CD14-positive monocyte (primary cell): ENCODE results near the gene LAMA3. TPM values are rescaled to one million over a fixed set of nuclear protein-coding genes. Genes with fewer than 3 reads are reported as not detected.
A peak's percentile ranks its signal among the peaks of the same experiment; 100 is the strongest.

Experiments used
- DNase-seq, 3 donors: peaks; one replicate each; pipeline ENCODE4 v3.0.0-alpha.2; 2011 to 2022
- H2AFZ ChIP-seq: 2 replicates; pipeline ENCODE4 v1.6.0; 2012; ENCODE audit warnings: mild to moderate bottlenecking, low read depth, low read length, inconsistent platforms; ENCODE audit not compliant: insufficient read depth, poor library complexity, severe bottlenecking
- H3K27ac ChIP-seq, 2 donors: 1 replicate in 1 of 2; 2 replicates in 1 of 2; pipeline ENCODE4 v1.5.1; 2012 to 2013; ENCODE audit warnings: low read length in 2 of 2, control low read depth in 1 of 2, inconsistent platforms in 1 of 2, low read depth in 1 of 2, mild to moderate bottlenecking in 1 of 2
- H3K27me3 ChIP-seq, 2 donors: one replicate each; pipeline versions ENCODE4 v1.6.0 to v1.6.1; 2011 to 2013; ENCODE audit warnings: low read length in 2 of 2; ENCODE audit not compliant: control insufficient read depth in 2 of 2, insufficient read depth in 2 of 2
- H3K36me3 ChIP-seq, 2 donors: replicated peaks in 1 of 2; 1 replicate in 1 of 2; 2 replicates in 1 of 2; pipeline versions ENCODE4 v1.5.1 to v1.6.1; 2012 to 2013; ENCODE audit warnings: low read length in 2 of 2, control low read depth in 1 of 2, inconsistent platforms in 1 of 2, mild to moderate bottlenecking in 1 of 2; ENCODE audit not compliant: insufficient read depth in 2 of 2, control insufficient read depth in 1 of 2
- H3K4me1 ChIP-seq, 2 donors: 1 replicate in 1 of 2; 2 replicates in 1 of 2; pipeline versions ENCODE4 v1.5.1 to v1.6.1; 2012 to 2013; ENCODE audit warnings: low read length in 2 of 2, control low read depth in 1 of 2, inconsistent platforms in 1 of 2, mild to moderate bottlenecking in 1 of 2, moderate library complexity in 1 of 2; ENCODE audit not compliant: insufficient read depth in 2 of 2, control insufficient read depth in 1 of 2
- H3K4me2 ChIP-seq: replicated peaks from 2 replicates; pipeline ENCODE3; 2012; ENCODE audit warnings: low read length, moderate library complexity, mild to moderate bottlenecking; ENCODE audit not compliant: poor library complexity, severe bottlenecking; ENCODE audit errors: extremely low read depth
- H3K4me3 ChIP-seq, 3 experiments: fragments of 200-600 bp in 1 of 3; sonication (generic) in 1 of 3; replicated peaks in 1 of 3; 1 replicate in 2 of 3; 2 replicates in 1 of 3; pipeline ENCODE4 v1.5.1; 2011 to 2013; ENCODE audit warnings: low read length in 3 of 3, mild to moderate bottlenecking in 3 of 3, control low read depth in 2 of 3, low read depth in 2 of 3, inconsistent platforms in 1 of 3, moderate library complexity in 1 of 3
- H3K79me2 ChIP-seq: 2 replicates; pipeline ENCODE4 v1.6.0; 2012; ENCODE audit warnings: mild to moderate bottlenecking, control low read depth, inconsistent platforms, low read length, moderate library complexity; ENCODE audit not compliant: insufficient read depth
- H3K9ac ChIP-seq: 2 replicates; pipeline ENCODE4 v1.6.0; 2017; ENCODE audit warnings: low read length, mild to moderate bottlenecking; ENCODE audit not compliant: insufficient read depth, poor library complexity, severe bottlenecking
- H3K9me3 ChIP-seq, 2 donors: replicated peaks in 1 of 2; 1 replicate in 1 of 2; 2 replicates in 1 of 2; pipeline versions ENCODE4 v1.5.1 to v1.6.1; 2012 to 2013; ENCODE audit warnings: low read length in 2 of 2, control low read depth in 1 of 2; ENCODE audit not compliant: control insufficient read depth in 1 of 2, insufficient read depth in 1 of 2
- H4K20me1 ChIP-seq: 2 replicates; pipeline ENCODE4 v1.6.0; 2012; ENCODE audit warnings: mild to moderate bottlenecking, low read length, control low read depth, moderate library complexity; ENCODE audit not compliant: insufficient read depth
- H3K27ac Mint-ChIP-seq, 7 donors: one replicate each; pipeline ENCODE4 v1.8.0; 2020; ENCODE audit warnings: mild to moderate bottlenecking in 7 of 7, mixed read lengths in 7 of 7, moderate library complexity in 6 of 7, inconsistent platforms in 2 of 7
- H3K27me3 Mint-ChIP-seq, 3 donors: one replicate each; pipeline ENCODE4 v1.8.0; 2021 to 2022; ENCODE audit warnings: low read depth in 3 of 3, mild to moderate bottlenecking in 3 of 3, mixed read lengths in 3 of 3, moderate library complexity in 3 of 3, inconsistent platforms in 1 of 3
- H3K36me3 Mint-ChIP-seq, 2 donors: one replicate each; pipeline ENCODE4 v1.8.0; 2020; ENCODE audit warnings: mixed read lengths in 2 of 2, inconsistent platforms in 1 of 2, mild to moderate bottlenecking in 1 of 2
- H3K4me1 Mint-ChIP-seq: one replicate; pipeline ENCODE4 v1.8.0; 2020; ENCODE audit warnings: mild to moderate bottlenecking, mixed read lengths
- H3K4me3 Mint-ChIP-seq, 2 donors: one replicate each; pipeline ENCODE4 v1.8.0; 2020; ENCODE audit warnings: mild to moderate bottlenecking in 2 of 2, mixed read lengths in 2 of 2, moderate library complexity in 1 of 2
- H3K9me3 Mint-ChIP-seq, 7 donors: one replicate each; pipeline ENCODE4 v1.8.0; 2020 to 2022; ENCODE audit warnings: mixed read lengths in 7 of 7, mild to moderate bottlenecking in 6 of 7, moderate library complexity in 6 of 7, inconsistent platforms in 2 of 7
- CTCF ChIP-seq: fragments of 200-600 bp; IDR thresholded peaks from one replicate; pipeline ENCODE4 v1.8.0; 2022; ENCODE audit warnings: antibody characterized with exemption, mild to moderate bottlenecking
- WGBS: methylation state at CpG from one replicate; pipeline ENCODE4 v1.1.5; 2013; ENCODE audit warnings: missing lambda C conversion rate; ENCODE audit not compliant: insufficient coverage; 5-methylcytosine and 5-hydroxymethylcytosine counted together
- intact Hi-C, 2 donors: fragments of 100-400 bp; cut with micrococcal nuclease; formaldehyde crosslinking; loops; one replicate each; pipeline versions ENCODE4 v1.15.0 to v1.15.1; 2023
- polyA plus RNA-seq, 3 donors: library from polyadenylated mRNA; depleted of rRNA in 1 of 3; unstranded in 2 of 3; stranded (reverse) in 1 of 3; fragments of 300-500 nt in 2 of 3; fragments of >200 nt in 1 of 3; fragmentation: Illumina TruSeq in 2 of 3; gene quantifications; 1 replicate in 2 of 3; 2 replicates in 1 of 3; pipeline ENCODE4 v1.2.3, GENCODE V29; 2012 to 2021

The LAMA3 gene
- polyA plus RNA-seq, 3 donors: not detected

- Mint-ChIP-seq H3K9me3 (peaks cover 0 to 6% (median 0%) of the 10 kb centered on the region in 7 donors), H3K36me3 (no peaks in the 10 kb centered on the region), H3K4me1 (peaks cover 10% of the 10 kb centered on the region), H3K27ac (peak overlapping the region in 1 of 7 donors; percentile 24), H3K27me3 (peaks cover 51 to 63% (median 54%) of the 10 kb centered on the region in 3 donors), H3K4me3 (peak overlapping the region in 1 of 2 donors; percentile 83)
- H3K9me3 ChIP-seq: peaks cover 0 to 7% of the 10 kb centered on the region in 2 donors
- no peaks in the 10 kb centered on the region for H4K20me1 ChIP-seq
- H3K79me2 ChIP-seq: no peaks in the 10 kb centered on the region
- H3K36me3 ChIP-seq: no peaks in the 10 kb centered on the region
- H3K4me1 ChIP-seq: peaks cover 11 to 17% of the 10 kb centered on the region in 2 donors
- no peak overlapping the region for H3K4me3 ChIP-seq
- no peak overlapping the region for H3K4me2 ChIP-seq
- no peak for DNase-seq
- peaks cover 30 to 52% of the 10 kb centered on the region in 2 donors for H3K27me3 ChIP-seq
- no peak overlapping the region for H3K9ac ChIP-seq
- no peak overlapping the region for H2AFZ ChIP-seq
- 65% methylated on average over 13 of the region's 21 CpGs for WGBS
- no peak overlapping the region for H3K27ac ChIP-seq
- TF ChIP-seq CTCF: no peak
- intact Hi-C loops: no loop called here
Observed at GRCh38 chr18:23690505-23691068, 1.3 kb downstream of the LAMA3 start.

- Histone ChIP-seq H3K36me3 (no peaks in the 10 kb centered on the region), H3K9me3 (peaks cover 0 to 7% of the 10 kb centered on the region in 2 donors), H3K9ac (no peak overlapping the region), H3K27me3 (peaks cover 14 to 28% of the 10 kb centered on the region in 2 donors), H3K27ac (no peak overlapping the region), H3K4me1 (peaks cover 11 to 15% of the 10 kb centered on the region in 2 donors), H4K20me1 (no peaks in the 10 kb centered on the region), H3K79me2 (no peaks in the 10 kb centered on the region), H3K4me2 (no peak overlapping the region), H3K4me3 (no peak overlapping the region), H2AFZ (no peak overlapping the region)
- no peaks in the 10 kb centered on the region for H3K36me3 Mint-ChIP-seq
- no peak overlapping the region for H3K27ac Mint-ChIP-seq
- no peak overlapping the region for H3K4me3 Mint-ChIP-seq
- H3K4me1 Mint-ChIP-seq: peaks cover 9% of the 10 kb centered on the region
- WGBS: 100% methylated on average over 1 of the region's 2 CpGs
- intact Hi-C loops: no loop called here
- H3K27me3 Mint-ChIP-seq: peaks cover 27 to 34% (median 31%) of the 10 kb centered on the region in 3 donors
- no peak for DNase-seq
- H3K9me3 Mint-ChIP-seq: peaks cover 0 to 2% (median 0%) of the 10 kb centered on the region in 7 donors
- TF ChIP-seq CTCF: no peak
Observed at GRCh38 chr18:23693846-23694245, 4.6 kb downstream of the LAMA3 start.
